HL-60/S4 (cell line): ENCODE data around the gene ARSJ.
"Not testable (repeated sequence)": the region's sequence is repeated elsewhere in the genome, so short reads cannot be mapped to it uniquely, and the experiment has no call there.

Experiments used
- in situ Hi-C: fragments of 300-500 bp; cut with MboI; formaldehyde crosslinking; loops from 2 replicates; pipeline ENCODE4 v1.14.3; 2022; ENCODE audit warnings: low sequenced_read_pairs

ARSJ gene

DNA sequence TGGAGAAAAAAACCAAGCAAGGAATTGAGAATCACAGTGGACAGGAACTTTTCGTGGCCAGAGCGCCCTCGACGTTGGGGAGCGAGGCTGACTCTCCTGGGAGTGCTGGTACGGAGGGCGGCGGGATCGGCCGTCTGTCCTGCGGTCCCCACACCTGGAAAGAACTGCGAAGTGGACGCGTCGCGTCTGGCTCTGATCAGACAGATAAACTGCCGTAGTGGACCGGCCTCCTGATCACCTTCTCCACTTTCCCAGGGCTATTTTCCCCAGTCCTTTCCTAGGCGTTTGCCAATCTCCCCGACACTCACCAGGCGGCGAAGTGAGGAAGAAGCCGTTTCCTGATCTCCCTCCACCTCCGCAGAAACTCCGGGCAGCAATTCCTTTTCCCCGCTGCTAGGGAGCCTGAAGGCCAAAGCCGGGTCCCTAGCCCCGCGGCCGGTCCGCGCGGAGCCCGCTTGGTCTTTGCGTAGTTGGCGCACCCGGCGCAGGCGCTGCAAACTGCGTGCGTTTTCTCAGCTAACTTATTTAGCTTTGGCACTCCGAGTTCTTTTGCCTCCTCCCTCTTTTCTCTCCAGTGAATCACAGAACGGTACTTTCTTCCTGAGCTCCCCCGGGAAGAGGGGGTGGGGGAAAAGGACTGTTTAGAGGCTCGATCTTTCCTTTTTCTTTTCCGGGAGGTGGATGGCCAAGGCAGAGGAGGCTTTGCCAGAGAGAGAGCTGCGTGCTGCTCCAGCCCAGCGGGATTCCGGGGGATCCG is at the start of gene ARSJ:
Gene ARSJ (minus strand): TSS at position 500 of the 757 bp plus-strand sequence. CDS start 813 bp downstream, outside the sequence.
- in situ Hi-C loops = no loop called here

DNA sequence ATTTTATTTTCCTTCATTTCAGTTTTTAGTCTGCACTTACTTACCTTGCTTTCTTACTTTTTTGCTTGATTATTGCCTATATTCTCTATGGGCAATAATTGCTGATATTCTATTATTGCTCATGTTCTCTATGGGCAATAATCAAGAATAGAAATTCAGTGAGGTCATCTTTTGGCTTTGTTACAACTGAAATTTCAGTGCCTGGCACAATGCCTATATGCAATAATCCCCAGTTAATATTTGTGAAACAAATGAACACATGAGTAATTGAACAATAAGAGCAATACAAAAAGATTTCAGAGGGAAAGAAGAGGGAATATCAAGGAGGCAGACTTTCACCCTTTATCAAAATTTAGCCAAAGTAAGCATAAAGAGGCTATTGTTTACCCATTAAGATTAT is 48.6 kb upstream of the ARSJ start:
- in situ Hi-C loops = no loop called here

DNA sequence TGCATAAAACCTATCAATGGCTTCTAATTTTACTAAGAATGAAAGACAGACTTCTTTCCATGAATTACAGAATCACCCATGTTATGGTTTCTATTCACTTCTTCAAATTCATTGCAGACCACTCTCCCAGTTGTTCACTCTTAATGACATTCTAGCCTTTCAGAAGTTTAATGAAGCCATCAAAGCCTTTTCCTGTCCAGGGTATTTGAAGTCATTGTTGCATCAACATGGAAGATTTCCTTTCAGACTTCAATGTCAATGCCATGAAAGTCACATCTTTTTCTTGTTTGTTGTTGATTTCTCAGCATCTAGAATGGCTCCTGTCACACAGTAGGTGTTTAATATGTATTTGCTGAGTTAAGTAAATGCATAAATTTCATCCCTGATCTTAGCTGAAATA is 48.1 kb upstream of the ARSJ start:
- in situ Hi-C loops = no loop called here

DNA sequence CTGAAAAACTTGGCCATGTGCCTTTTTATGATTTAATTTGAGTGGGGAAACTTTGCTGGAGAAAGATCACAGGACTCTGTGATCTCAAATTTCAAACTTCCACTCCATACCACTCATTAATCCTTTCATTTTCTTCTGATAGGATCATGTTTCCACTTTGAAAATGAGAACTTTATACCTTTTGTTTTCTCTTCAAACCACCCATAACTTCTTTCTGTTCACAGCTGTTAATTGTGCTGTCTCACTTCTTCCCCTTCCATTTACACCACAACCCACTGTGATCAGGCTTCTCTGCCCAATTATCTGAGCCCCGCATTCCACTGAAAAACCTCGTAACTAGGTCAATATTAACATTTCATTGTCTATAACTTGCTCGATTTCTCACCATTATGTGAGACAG is 47.0 kb upstream of the ARSJ start:
- in situ Hi-C loops = no loop called here

DNA sequence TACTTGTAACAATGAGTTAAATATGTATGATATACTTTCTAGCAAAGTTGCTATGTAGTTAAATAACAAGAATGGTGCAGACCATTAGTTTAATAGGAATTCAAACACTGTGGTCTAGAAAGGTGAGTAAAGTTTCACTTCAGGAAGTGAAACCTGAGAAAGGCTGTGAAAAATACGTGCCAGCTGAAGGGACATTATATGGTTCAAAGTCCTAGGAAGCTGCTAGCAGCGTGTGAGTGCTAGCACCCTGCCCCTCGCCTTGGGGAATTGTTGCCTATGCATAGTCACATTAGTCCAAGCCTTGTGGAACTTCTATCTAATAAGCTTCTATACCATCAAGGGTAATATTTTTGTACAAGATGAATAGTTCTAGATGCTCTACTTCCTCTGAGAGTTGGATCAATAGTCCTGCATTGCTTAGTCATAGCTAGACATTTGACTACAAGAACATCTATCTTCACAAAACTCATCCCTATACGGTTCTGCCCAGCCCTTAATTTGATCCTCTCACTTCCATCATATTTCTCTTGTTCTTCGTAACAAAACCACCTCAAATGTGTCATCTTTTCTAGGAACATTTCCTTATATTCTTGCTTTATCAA is 45.8 kb upstream of the ARSJ start:
- in situ Hi-C loops = no loop called here

DNA sequence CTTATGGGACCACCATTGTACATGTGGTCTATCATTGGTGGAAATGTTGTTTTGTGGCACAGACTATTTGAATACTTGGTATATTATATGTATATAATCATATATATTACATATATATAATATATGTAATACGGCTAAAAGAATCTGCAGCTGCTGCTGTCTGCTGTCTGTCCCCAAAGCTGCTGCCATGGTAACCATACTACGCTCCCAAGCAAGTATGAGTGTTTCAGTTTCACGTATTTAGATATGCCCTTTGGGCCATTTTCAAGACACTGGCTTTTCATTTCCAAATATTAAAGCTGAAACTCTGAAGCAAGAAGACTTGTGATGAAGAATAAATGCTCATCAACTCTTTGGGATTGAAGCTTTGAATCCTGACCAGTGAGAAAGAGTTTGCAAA is 42.0 kb upstream of the ARSJ start:
- in situ Hi-C loops = no loop called here

DNA sequence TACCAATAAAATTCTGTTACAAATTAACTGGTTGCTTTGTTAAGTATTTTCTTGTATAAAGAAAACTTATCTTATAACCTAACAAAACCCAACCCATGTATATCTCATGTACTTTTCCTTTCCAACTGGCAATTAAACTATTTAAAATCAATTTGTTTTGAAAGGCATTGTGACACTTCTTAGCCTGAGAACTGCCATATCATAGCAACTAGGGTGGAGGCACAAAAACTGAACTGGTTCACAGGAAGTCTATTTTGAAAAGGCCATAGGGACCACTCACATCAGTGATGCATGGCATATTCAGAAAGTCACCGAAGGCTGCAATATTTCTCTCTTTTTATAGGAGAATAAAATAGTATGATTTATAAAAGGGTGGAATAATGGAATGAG is 40.5 kb upstream of the ARSJ start:
- in situ Hi-C loops = no loop called here

DNA sequence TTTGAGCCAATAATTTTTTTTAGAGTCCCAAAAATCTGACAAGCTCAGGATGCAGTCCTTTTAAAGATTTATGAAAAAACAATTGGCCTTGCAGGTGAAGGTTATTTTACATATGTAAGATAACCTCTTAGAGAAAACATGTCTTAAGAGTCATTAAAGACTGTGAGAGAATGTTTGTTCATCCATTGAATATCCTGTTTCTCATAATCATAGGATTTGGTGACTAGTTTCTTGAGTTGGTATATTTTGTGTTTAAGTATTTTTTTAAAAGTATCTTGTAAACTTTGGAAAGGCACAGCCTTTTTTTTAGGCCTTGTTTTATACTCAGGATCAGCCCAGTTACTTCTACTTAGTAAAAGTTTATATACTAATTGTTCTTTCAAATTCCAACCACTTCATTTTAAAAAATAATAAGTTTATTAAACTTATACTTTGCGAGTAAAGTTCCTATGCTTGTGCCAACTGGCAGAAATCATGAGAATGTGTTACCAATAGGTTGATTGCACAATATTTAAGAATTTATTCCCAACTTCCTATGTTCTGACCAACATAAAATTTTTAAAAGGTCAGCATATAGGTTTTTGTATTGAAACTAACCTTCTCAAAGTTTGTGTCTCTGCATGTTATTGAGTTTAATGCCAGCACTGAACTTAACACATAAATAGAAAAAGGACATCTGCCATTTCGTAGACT is 40.0 kb upstream of the ARSJ start:
- in situ Hi-C loops = no loop called here

DNA sequence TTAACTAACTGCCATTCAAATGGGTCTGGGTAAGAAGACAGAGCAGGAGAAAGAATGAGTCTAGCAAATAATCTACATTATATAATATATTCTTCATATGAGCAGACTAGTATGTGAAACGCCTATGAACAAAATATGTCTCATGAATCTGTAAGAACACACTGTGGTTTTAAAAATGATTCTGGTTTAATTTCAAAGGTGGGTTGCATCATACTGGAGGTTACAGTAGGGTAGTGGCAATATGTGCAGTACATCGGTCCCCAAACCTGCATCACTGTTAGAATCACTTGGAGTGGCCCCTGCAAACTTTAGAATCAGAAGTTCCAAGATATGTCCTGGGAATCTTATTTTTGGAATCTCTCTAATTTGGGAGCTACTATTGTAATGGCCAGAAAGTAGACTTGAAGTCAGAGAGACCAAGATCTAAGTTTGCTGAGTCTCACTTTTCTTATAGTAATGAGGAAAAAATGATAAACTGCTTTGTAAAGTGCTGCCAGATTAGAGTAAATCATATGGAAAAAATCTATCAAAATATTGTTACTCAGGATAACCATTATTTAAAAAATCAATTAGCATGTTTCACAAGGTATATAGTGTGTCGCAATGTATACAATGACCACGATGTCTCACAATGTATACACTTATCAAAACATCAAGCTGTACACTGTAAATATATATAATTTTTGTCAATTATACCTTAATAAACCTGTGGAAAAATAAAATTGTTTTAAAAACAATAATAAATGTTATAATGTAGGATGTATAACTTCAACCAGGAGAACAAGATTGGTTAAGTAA is 37.9 kb upstream of the ARSJ start:
- in situ Hi-C loops = no loop called here

DNA sequence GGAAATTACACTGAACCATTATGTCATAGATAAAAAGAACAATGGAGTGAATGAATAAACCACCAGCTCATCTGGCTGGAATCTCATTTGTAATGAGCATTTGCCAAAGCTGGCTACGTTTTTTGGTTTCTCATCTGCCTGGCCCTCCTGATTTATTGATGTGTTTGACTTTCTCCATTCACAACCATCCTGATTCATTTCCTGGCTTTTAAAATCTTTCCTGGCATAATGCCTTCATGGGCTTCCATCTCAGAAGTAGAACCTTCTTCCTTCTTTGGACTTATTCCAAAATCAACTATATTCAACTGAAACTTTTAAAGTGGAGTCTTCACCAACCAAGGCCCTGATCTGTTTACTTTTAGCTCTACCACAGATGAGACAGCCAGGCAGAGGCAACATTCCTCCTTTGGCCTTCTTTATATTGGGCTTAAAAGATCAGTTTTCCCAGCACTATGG is 36.0 kb upstream of the ARSJ start:
- in situ Hi-C loops = no loop called here

DNA sequence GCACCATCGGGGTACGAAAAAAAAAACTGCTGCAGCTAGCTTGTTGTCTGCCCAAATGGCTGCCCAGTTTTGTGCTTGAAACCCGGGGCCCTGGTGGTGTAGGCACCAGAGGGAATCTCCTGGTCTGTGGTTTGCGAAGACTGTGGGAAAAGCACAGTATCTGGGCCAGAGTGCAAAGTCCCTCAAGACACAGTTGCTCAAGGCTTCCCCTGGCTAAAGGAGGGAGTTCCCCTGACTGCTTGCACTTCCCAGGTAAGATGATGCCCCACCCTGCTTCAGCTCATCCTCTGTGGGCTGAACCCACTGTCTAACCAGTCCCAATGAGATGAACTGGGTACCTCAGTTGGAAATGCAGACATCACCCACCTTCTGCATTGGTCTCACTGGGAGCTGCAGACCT is 33.8 kb upstream of the ARSJ start:
- in situ Hi-C loops = not testable (repeated sequence)

DNA sequence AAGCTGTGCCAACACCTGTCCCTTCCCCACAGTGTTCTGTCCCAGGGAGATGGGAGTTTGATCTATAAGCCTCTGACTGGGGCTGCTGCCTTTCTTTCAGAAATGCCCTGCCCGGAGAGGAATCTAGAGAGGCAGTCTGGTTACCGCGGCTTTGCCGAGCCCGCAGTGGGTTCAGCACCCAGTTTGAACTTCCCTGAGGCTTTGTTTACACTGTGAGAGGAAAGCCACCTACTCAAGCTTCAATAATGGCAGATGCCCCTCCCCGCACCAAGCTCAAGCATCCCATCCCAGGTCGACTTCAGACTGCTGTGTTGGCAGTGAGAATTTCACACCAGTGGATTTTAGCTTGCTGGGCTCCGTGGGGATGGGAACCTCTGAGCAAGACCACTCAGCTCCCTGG is 33.3 kb upstream of the ARSJ start:
- in situ Hi-C loops = no loop called here

DNA sequence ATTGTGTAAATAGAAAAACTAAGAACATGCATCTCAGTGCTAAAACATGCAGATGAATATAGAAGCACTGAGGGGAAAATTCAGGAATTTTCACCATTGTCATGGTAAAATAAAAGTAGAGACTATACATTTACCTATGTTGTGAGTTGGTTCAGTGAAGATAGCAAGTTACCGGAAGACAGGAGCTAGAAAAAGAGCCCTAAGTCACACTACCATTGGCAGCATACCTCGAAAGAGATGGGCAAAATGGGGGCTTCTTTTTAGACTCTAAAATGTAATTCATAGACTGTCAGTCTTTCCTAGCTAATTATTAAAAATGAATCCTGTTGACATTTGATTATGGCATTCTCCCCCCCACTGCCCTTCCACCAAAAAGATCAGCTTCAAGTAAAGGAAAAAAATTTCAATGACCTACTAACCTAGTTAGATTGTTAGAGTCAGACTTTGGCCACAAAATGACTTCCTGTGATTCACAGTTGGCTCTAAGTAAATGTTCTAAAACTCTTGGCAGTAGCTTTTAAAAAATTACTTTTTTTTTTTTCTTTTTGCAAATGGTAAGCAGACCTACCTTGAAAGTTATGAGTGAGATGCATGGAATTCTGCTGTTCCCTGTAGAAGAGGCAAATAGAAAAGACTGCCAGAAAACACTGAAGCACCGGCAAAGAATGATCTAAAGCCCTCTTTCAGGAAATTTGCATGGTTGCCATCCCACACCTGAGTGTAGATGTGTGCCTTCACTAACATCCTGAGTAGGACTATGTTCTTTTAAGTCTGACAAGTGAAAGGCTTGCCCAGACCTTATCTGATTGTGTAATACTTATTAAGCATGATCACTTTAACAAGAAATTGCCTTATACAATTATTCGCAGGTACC is 26.4 kb upstream of the ARSJ start:
- in situ Hi-C loops = no loop called here

DNA sequence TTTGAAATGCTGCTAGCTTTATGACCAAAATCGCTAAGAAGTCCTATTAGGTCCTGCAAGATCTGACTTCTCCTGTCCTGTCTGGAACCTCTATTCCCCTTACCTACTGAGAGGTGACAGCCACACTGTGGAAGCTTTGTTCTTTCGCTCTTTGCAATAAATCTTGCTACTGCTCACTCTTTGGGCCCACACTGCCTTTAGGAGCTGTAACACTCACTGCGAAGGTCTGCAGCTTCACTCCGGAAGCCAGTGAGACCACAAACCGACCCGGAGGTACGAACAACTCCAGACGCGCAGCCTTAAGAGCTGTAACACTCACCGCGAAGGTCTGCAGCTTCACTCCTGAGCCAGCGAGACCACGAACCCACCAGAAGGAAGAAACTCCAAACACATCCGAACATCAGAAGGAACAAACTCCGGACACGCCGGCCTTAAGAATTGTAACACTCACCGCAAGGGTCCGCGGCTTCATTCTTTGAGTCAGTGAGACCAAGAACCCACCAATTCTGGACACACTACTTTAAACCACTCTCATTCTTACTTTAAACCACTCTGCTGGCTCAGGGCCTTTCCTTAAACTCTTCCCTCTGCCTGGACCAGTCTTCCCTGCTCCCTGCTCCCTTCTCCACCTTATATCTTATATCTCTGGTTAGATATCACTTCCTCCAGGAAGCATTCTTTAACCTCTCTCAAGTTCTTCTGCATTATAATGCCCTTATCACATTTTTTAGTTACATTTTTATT is 25.2 kb upstream of the ARSJ start:
- in situ Hi-C loops = not testable (repeated sequence)

DNA sequence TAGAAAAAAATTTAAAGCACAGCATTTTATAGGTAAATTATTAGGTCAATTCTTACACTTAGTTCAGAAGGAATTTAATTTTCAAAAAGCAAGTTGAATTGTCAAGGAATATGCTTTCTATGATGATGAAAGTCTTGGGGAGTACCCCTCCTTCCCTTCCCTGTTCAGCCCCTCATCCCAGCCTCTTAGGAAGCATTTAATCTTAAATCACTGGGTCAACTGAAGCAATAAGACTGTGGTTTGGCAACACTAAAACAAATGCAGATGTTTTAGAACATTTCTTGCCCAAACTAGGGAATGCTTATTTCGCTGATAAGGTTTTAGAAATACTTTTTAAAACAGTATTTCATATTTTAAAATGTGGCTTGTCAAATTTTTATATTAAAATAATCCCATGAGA is 19.1 kb upstream of the ARSJ start:
- in situ Hi-C loops = no loop called here

DNA sequence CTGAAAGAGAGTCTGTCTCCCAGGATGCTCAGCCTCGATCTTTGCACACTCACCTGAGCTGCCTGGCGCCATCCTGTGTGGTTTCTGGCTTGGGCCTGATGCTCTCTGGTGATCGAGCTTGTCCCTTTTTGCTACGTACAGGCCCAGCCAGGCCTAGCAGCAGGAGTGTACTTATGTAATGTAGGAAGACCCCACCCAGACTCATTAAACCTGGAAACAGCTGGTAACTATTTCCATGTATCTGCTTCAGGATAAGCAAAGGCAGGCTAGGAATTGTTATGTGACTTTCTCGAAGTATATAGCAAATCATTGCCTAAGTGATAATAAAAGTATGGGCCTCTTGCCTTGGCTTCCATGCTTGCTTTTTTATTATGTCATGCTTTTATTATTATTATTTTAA is 18.6 kb upstream of the ARSJ start:
- in situ Hi-C loops = no loop called here

DNA sequence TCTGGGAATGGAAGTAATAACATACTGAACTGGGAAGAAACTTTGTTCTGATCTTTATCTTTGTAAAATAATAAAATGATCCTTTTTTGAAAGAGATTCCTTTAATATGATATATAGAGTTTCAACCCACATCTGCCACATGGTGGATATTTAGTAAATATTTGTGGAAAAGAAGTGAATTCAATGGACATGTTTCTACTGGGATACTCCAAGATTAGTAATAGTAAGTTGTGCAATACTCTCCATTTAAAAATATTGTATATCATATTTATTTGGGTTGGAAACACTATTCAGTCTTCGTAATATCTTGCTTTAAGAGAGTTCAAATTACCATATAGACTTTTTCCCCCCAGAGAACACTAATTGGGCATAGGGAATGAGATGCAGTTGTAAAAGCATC is 17.8 kb upstream of the ARSJ start:
- in situ Hi-C loops = no loop called here

DNA sequence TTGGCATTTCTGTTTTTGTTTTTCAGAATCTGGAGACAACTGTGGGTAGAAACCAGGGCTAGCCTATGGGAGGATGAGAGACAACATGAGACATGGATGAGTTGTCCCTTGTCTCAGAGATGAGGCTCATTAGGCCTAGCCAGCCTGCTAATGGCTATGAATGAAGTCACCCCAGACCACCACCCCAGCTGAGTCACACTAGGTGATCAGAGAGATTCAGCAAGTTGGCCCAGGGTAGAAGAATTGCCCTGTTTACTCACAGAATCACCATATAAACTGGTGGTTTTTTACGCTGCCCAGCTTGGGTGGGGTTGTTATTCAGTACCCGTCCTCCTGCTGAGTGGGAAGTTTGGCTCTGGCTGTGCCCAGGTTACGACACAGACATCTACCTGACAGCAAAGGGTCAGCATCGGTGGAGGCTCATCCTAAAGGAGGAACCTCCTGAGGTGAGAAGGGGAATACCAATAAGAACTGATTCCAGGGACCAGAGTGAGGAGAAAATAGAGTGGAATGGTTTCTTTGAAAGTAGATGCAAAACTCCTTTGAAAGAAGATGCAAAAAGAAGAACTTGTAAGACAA is 17.2 kb upstream of the ARSJ start:
- in situ Hi-C loops = no loop called here

DNA sequence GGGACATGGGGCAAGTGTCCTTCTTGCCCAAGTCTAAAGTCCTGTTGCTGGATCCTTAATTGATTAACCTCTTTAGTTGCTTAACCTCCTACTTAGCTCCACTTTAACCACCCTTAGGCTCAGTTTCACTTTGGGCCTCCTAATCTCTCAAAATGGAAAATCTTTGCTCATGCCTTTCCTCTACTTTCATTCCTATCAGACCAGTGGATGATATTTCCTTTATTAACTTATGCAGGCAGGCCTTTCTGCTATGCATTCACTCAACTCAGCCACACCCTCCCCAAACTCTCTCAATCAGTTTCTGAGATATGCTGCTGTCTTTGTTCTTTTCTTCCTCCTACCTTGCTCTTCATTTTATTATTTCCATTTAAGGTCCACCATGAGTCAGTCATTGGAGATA is 14.4 kb upstream of the ARSJ start:
- in situ Hi-C loops = no loop called here
